Uterus (tissue), 2 donors: ENCODE data around the gene NBAS.

Source experiments
- CTCF ChIP-seq, 4 experiments: fragments of 200-600 bp in 2 of 4; fragments of 450-650 bp in 2 of 4; sonication (generic) in 2 of 4; IDR thresholded peaks; one replicate each; pipeline ENCODE4 v1.5.1; 2016 to 2019; ENCODE audit warnings: antibody characterized with exemption in 4 of 4, mild to moderate bottlenecking in 2 of 4, moderate library complexity in 1 of 4
- POLR2A ChIP-seq, 2 donors: fragments of 450-650 bp; IDR thresholded peaks; one replicate each; pipeline ENCODE4 v1.6.1; 2016; ENCODE audit warnings: antibody characterized with exemption in 2 of 2, mild to moderate bottlenecking in 1 of 2, moderate library complexity in 1 of 2

GRCh38 chr2:15389326-15389700, 171.8 kb downstream of the NBAS start:
- no peak for TF ChIP-seq CTCF (IDR thresholded peaks at IDR 0.05)
- no peak for TF ChIP-seq POLR2A (IDR thresholded peaks at IDR 0.05)
